Tracheal epithelial cell (primary cell): ENCODE results near the gene DYNC1LI1. TPM values are rescaled to one million over a fixed set of nuclear protein-coding genes. Genes with fewer than 3 reads are reported as not detected.

Experiments
- total RNA-seq: library from RNA; depleted of rRNA; stranded (reverse); fragments of >200 nt; gene quantifications from 2 replicates; pipeline ENCODE4 v1.2.1, GENCODE V29; 2014

DYNC1LI1 gene
- 33.2 and 36.4 TPM in 2 replicates for total RNA-seq

GRCh38 chr3:32570421-32571191, at the start of gene DYNC1LI1:
Gene DYNC1LI1, minus strand, starts transcription at chr3:32570858. Its CDS starts 88 bp downstream, at chr3:32570770.

GRCh38 chr3:32502118-32502945, 68.3 kb downstream of the DYNC1LI1 start, which contains the start of gene CMTM6:
Gene CMTM6, minus strand, starts transcription at chr3:32502852. Its CDS starts 107 bp downstream, at chr3:32502745.

Other genes starting within 250 kb of the DYNC1LI1 start
- gene CMTM7, start 179.0 kb downstream of the DYNC1LI1 start, total RNA-seq, result 8.0 and 10.7 TPM in 2 replicates
- gene CMTM6, start 68.0 kb downstream of the DYNC1LI1 start, total RNA-seq, result 138 and 175 TPM in 2 replicates
- 19.3 and 24.5 TPM in 2 replicates for gene CNOT10, start 114.3 kb upstream of the DYNC1LI1 start, total RNA-seq
- 0.24 TPM in 1 of 2 replicates, not detected in the other for gene TRIM71, start 247.1 kb upstream of the DYNC1LI1 start, total RNA-seq